NCI-H128 (cell line): ENCODE data around the gene EVI5.
"Not testable (repeated sequence)": the region's sequence is repeated elsewhere in the genome, so short reads cannot be mapped to it uniquely, and the experiment has no call there.

Source experiments
- DNase-seq: peaks from one replicate; lab custom pipeline; 2025; ENCODE audit not compliant: unreplicated experiment; lab: John Stamatoyannopoulos, UW

Gene EVI5

GRCh38 chr1:92527670-92528069 is 257.2 kb downstream of the EVI5 start:
- no peak for DNase-seq

- DNase-seq, result not testable (repeated sequence)
Measured at GRCh38 chr1:92524944-92525590, 259.8 kb downstream of the EVI5 start.

GRCh38 chr1:92519043-92519442 is 265.9 kb downstream of the EVI5 start:
- no peak for DNase-seq

GRCh38 chr1:92516574-92516973 is 268.3 kb downstream of the EVI5 start:
- no peak for DNase-seq

DNA sequence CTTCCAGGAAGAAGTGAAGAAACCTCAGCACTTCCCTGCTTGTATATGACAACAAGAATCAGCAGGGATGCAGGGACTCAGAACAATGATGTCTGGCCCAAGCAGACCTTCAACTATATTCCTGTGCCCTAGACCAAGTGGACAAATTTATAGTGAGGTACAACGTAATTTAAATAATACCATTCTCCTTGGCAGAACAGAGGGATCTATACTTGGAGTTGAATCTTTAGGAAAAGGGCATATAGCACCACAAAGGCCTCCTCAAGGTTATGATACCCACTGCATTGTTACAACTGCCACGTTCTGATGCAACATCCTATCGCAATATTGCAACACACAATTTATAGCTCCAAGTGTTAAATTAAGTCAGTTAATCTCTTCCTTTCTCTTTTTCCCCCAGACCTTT is 269.1 kb downstream of the EVI5 start:
- DNase-seq, result no peak

DNA sequence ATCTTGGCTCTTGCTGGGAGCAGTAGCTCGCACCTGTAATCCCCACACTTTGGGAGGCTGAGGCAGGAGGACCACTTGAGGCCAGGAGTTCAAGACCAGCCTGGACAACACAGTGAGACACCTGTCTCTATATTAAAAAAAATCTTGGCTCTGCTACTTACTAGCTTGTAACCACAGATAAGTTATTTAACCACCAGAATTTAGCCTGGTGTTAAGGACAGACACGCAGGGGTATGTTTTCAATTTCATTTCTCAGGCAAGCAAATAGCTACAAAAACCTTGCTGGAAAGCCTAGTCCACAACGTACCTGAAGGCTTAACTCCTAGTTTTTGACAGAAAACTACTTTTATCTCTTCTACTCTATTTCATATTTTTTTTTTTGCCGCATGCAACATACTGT is 273.4 kb downstream of the EVI5 start:
- DNase-seq, result no peak

DNA sequence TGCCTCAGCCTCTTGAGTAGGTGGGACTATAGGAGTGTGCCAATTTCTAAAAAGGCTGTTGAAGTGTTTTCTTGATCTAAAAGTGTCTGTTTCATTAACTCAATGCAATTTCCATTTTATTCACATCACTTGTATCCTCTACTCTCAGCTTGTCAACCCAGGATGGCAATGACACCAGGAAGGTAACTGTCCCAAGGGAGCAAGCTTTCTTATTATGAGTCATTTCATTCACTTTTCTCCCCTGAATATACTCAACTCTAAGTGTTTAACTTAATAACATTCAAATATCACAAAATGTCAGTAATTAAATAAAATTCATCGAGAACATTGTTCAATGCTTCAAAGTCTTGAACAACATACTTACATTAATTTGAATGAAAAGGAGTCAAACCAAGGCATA is 275.3 kb downstream of the EVI5 start:
- DNase-seq, result no peak

DNA sequence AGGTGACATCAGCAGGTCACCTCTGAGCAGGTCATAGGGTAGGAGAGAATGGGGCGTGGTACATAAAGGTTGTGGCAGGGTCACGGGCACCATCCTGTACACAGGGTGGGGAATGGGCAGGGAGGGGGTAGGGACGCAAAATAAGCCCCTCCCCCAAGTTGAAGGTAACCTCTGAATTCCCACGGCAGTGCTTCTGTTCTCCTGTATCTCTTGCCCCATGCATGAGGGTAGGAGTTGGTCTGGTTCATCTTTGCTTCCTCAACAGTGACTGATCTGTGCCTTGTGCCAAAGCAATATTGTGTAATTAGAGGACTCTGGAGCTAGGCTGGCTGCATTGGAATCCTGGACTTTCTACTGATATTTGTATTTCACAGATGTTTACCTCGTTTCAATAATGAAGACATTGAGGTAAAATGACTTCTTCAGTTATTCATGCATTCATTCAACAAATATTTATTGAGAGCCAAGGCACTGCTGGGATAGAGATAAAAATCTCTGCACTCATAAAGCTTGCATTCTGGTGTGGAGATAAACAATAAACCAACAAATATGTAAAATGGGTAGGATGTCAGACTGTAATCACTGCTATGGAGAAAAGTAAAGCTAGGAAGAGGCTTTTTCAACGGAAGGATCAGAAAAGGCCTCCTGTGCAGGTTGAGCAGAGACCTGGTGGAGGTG is 279.8 kb downstream of the EVI5 start:
- no peak for DNase-seq

DNA sequence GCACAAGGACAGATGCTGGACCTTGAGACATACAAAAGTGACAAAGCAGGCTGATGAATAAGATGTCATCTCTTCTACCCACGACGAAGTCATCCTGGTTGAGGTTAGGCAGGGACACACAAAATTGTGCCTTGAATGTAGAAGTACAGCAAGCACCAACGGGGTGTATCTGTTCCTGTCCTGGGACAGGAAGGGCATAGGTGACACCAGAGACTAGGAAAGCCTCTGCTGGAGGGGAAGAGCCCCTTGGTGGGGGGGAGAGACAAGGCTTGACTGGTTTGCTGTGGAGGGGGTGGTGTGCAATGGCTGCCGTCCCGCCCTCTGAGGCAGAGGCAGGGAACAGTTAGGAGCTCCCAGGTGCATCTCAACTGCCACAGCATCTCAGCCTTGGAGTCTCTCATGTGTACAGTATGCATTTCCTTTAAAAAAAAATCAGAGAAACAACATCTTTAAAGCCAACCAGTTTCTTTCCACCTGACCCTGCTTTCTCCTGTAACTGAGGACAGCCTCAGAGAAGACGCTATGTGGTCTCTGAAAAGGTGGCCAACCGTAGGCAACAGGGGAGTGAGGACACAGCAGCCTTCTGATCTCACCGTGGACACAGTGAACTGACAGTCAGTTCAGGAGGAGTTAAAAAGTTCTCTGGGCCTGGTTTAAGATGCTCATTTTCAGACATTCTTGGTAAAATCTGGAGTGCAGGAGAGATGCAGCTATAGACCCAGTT is 280.5 kb downstream of the EVI5 start:
- DNase-seq, result no peak

DNA sequence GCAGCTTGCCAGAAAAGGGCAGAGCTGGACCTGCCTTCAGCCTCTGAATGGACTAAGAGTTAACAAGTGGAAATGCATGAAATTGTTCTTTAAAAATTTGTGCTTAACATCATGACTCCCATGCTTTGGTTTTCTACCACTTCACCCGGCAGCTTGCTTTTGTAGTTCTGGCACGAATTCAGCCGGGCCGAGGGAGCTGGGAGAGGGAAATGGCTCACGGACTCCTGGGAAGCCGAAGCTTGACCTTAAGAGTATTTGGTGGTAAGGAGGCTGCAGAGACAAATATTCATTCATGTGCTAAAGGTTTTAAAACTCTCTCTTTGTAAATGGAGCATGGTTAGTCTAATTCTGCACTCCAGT is 281.0 kb downstream of the EVI5 start:
- DNase-seq, result no peak

- no peak for DNase-seq
Measured at GRCh38 chr1:92503043-92503925, 281.6 kb downstream of the EVI5 start.

- DNase-seq, result no peak
Measured at GRCh38 chr1:92502247-92502646, 282.7 kb downstream of the EVI5 start.

- DNase-seq, result no peak
Measured at GRCh38 chr1:92500552-92500951, 284.4 kb downstream of the EVI5 start.

DNA sequence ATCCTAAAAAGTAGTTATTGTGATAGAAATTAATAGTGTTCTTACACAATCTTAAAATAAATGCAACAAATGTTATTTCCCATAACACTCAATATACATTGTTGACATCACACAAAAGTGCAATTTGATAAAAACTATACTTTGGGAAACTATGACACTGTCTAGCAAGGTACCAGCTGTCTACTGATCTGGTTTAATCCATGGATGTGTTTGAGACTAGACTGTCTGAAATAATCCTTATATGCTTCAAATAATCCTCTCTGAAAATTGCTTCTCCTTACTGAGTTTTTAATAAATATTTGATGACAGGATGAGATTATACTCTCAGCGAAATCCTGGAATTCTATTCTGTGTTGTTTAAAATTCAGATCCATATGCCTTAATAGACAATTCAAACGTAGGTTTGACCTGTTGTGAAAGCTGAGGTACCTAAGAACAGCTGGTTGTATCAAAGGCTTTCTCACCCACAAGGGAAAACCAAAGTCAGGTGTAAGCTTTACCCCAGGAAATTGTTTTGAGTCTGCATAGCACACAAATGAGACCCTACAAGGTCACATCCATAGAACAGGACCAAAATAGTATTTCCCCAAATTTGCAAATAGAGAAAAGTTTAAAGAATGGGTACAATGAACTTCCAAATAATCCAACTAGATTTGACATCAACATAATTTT is 289.4 kb downstream of the EVI5 start:
- no peak for DNase-seq

DNA sequence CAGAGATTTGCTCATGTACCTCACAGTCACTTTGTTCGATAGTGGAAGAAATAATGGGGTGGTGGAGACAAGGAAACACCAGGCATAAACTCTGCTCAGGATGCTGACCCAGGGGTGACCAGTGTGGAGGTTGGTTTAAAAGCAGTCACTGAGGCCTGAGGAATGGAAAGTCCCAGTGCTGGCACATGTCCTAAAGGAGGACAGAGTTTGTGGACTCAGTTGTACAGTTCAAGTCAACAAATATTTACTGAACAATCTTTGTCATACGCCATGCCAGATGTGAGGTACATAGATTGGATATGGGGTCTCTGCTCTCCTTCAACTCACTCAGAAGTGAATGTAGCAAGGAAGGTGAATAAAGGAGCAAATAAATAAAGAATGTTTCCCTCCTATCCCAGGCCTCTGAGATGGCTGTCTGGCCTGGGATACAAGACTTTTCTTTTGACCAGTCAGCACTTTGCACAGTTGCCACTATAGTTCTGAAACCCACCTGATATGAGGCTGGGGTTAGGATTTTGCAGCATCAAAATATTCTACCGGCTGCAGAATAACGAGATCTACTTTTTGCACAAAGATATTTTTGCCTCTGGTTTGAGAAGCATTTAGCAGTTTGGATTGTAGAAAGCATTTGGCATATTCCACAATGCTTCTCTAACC is 290.3 kb downstream of the EVI5 start:
- no peak for DNase-seq

DNA sequence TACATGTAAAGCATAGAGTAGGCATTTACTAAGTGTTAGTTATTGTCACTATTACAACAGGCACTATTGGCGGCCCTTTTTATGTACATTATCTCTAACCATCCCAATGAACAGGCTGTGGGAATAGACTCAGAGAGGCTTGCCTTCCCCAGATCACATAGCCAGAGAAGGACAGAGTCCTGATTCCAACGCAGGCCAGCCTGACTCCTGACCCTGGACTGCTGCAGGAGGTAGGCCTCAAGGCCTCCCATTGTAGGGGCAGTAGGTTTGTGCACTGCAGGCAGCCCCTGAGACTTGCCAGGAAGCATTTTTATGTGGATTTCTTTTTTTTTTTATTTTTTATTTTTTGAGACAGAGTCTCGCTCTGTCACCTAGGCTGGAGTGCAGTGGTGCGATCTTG is 291.8 kb downstream of the EVI5 start:
- no peak for DNase-seq

DNA sequence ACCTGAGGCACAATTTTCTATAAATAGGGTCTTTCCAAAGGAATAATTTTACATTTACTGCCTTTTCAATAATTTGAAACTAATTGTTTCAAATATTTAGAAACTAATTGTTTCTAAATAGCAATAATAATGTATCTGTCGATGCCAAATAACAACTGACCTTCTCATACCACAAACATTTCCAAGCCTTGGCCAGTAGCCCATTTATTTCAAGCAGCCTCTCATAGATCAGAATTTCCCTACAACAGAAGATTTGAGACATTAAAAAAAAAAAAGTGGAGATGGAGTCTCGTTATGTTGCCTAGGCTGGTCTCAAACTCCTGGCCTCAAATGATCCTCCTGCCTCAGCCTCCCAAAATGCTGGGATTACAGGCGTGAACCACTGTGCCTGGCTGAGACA is 296.1 kb downstream of the EVI5 start:
- DNase-seq, result no peak

- no peak for DNase-seq
Measured at GRCh38 chr1:92488416-92488815, 296.5 kb downstream of the EVI5 start.

- DNase-seq, result no peak
Measured at GRCh38 chr1:92487078-92487605, 297.8 kb downstream of the EVI5 start.
